Hepatocyte (in vitro differentiated cells): ENCODE results near the gene RINL.

Source experiments
- CTCF ChIP-seq: fragments of 200-600 bp; sonication (generic); IDR thresholded peaks from 2 replicates; pipeline ENCODE4 v1.5.1; 2016; ENCODE audit warnings: antibody characterized with exemption, mild to moderate bottlenecking; ENCODE audit not compliant: poor library complexity
- EZH2 ChIP-seq: fragments of 200-600 bp; sonication (generic); IDR thresholded peaks from 2 replicates; pipeline ENCODE4 v1.6.1; 2016; ENCODE audit warnings: antibody characterized with exemption, mild to moderate bottlenecking, borderline replicate concordance
- EZH2phosphoT487 ChIP-seq: fragments of 200-600 bp; sonication (generic); IDR thresholded peaks from one replicate; pipeline ENCODE4 v1.6.1; 2018; ENCODE audit warnings: antibody characterized with exemption, mild to moderate bottlenecking, low read depth, moderate library complexity; ENCODE audit not compliant: unreplicated experiment, severe bottlenecking

DNA sequence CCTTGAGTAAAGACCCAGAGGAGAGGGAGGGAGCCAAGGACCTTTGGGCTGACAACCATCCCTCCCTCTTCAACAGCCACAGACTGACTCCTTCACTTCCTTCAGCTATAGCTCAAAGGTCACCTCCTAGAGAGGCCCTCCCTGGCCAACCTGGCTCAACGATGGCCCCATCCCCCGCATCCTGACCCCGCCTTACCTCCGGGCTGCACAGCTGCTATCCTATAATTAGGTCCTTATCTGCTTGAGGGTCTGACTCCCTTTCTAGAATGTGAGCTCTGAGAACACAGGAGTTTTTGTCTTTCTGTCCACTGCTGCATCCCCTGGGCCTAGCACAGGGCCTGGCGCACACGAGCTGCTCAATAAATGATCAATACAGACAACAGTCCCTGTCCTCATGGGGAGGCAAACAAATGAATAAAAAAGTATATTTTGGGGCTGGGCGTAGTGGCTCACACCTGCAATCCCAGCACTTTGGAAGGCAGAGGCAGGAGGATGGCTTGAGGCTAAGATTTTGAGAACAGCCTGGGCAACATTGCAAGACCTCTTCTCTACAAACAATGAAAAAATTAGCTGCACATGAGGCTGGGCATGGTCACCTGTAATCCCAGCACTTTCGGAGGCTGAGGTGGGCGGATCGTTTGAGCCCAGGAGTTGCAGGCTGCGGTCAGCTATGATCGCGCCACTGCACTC, 58.7 kb downstream of the RINL start:
- no peak for TF ChIP-seq CTCF
- TF ChIP-seq EZH2: no peak
- TF ChIP-seq EZH2phosphoT487: no peak
